Lower leg skin (tissue), 3 donors: Measurements from ENCODE around the gene DGKE.

Experiments
- CTCF ChIP-seq, 3 donors: fragments of 450-650 bp; IDR thresholded peaks; one replicate each; pipeline ENCODE4 v1.5.1; 2016; ENCODE audit warnings: antibody characterized with exemption in 3 of 3, mild to moderate bottlenecking in 3 of 3, moderate library complexity in 2 of 3
- POLR2A ChIP-seq, 2 donors: fragments of 450-650 bp; IDR thresholded peaks; one replicate each; pipeline ENCODE4 v1.6.1; 2016 to 2017; ENCODE audit warnings: antibody characterized with exemption in 2 of 2, mild to moderate bottlenecking in 1 of 2, moderate library complexity in 1 of 2

GRCh38 chr17:56793957-56794356, 40.0 kb upstream of the DGKE start:
- TF ChIP-seq CTCF (IDR thresholded peaks at IDR 0.05) (no peak), POLR2A (IDR thresholded peaks at IDR 0.05) (no peak)
